ENCODE data around the gene CD52. TPM values are rescaled to one million over a fixed set of nuclear protein-coding genes. Genes with fewer than 3 reads are reported as not detected.

The CD52 gene
- polyA plus RNA-seq, 1 of the 3 experiments (the other 2 are of a cell fraction), result not detected

DNA sequence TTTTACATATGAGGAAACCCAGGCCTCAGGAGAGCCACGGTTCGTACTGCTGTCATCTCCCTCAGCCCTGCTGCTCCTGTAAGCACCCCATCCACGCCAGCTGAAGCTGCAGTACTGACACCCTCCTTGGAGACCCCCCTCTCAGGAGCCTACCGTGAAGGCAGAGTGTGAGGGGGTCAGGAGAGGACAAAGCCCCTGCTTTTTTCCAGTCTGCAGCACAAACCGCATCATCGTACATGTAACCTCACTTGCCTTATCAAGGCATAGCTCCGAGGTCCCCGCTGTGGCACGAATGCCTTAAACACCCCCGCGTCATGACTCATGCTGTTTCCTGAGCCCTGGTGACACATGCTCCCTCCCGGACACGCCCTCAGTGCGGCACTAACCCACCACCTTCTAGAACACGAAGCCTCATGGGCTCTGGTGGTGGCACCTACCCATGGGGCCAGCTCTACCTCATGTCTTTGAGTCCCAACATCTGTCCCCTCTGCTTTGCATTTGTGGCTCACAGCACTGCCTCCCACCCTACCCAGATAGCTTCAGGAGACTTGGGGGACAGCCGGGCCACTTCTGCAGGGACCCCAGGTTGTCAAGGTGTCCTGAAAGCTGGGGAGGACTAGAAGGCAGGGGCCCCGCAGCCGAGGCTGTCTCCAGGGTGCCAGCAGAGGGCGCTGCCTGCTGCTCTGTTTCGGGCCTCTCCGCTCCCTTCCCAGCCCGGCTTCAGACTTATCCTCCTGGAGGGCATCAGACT lies 33.0 kb upstream of the CD52 start (continued):
- TF ChIP-seq SIN3A (IDR thresholded peaks at IDR 0.05; ENCODE audit: borderline replicate concordance, low read depth, low read length) (no peak), MEF2A (IDR thresholded peaks at IDR 0.05; ENCODE audit: borderline replicate concordance, low read depth) (no peak), USF1 (IDR thresholded peaks at IDR 0.05; ENCODE audit: borderline replicate concordance, low read depth) (no peak), USF2 (IDR thresholded peaks at IDR 0.05; ENCODE audit: borderline replicate concordance, low read depth, low read length) (no peak), GABPA (IDR thresholded peaks at IDR 0.05; ENCODE audit: low read depth) (no peak), NFIC (IDR thresholded peaks at IDR 0.05; ENCODE audit: borderline replicate concordance) (no peak), FOXM1 (IDR thresholded peaks at IDR 0.05; ENCODE audit: low read depth) (no peak), RAD21 (IDR thresholded peaks at IDR 0.05; ENCODE audit: low read length) (peak; percentile 66), SMC3 (IDR thresholded peaks at IDR 0.05; ENCODE audit: low read depth, low read length) (peak; percentile 63), RXRA (IDR thresholded peaks at IDR 0.05; ENCODE audit: borderline replicate concordance, low read depth) (no peak)
- TF ChIP-seq, protein P1, sequence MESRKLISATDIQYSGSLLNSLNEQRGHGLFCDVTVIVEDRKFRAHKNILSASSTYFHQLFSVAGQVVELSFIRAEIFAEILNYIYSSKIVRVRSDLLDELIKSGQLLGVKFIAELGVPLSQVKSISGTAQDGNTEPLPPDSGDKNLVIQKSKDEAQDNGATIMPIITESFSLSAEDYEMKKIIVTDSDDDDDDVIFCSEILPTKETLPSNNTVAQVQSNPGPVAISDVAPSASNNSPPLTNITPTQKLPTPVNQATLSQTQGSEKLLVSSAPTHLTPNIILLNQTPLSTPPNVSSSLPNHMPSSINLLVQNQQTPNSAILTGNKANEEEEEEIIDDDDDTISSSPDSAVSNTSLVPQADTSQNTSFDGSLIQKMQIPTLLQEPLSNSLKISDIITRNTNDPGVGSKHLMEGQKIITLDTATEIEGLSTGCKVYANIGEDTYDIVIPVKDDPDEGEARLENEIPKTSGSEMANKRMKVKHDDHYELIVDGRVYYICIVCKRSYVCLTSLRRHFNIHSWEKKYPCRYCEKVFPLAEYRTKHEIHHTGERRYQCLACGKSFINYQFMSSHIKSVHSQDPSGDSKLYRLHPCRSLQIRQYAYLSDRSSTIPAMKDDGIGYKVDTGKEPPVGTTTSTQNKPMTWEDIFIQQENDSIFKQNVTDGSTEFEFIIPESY (IDR thresholded peaks at IDR 0.05; ENCODE audit: borderline replicate concordance, low read depth), result no peak

GRCh38 chr1:26285366-26286063 lies 32.2 kb upstream of the CD52 start:
- peak overlapping the region; percentile 13; the same call in 1 of the 2 replicates for H3K4me2 ChIP-seq
- H3K4me3 ChIP-seq (ENCODE audit: low read depth in 2 of 2, low read length in 1 of 2), result no peak overlapping the region; a peak in 1 of 4 replicates
- 100% methylated on average over 2 of the region's 19 CpGs for WGBS (ENCODE audit: low lambda C conversion rate)
- H3K9me3 ChIP-seq, result no peaks in the 10 kb centered on the region
- TF ChIP-seq RFX5 (IDR thresholded peaks at IDR 0.05; ENCODE audit: low read length), result no peak
- no peak for TF ChIP-seq TCF12 (IDR thresholded peaks at IDR 0.05)
- no peak for TF ChIP-seq GATA2 (CRISPR knock-in tag; IDR thresholded peaks at IDR 0.05)
- 0 out of 2 replicates have a peak, but pooled peaks have one; percentile 18 for TF ChIP-seq RAD21 (IDR thresholded peaks at IDR 0.05; ENCODE audit: low read length)
- peak; percentile 54 for TF ChIP-seq CTCF (IDR thresholded peaks at IDR 0.05)
- no peak for TF ChIP-seq POLR2AphosphoS5 (IDR thresholded peaks at IDR 0.05; ENCODE audit: low read depth, low read length)
- no peak for TF ChIP-seq ELF1 (IDR thresholded peaks at IDR 0.05)
- H3K9me2 ChIP-seq, result no peaks in the 10 kb centered on the region
- peaks cover 33% of the 10 kb centered on the region for H4K20me1 ChIP-seq (ENCODE audit: insufficient read depth)
- ChIA-PET POLR2A (interaction anchor here (0.5 kb wide), 1 partner anchor 78 kb away, joined by 5 read pairs; no protein-coding TSS in a partner anchor), CTCF (interaction anchor here (0.6 to 10.7 kb wide), 38 partner anchors 9 to 241 kb away, joined by 3 to 213 read pairs (median 5); partner anchors contain the start of genes CD52, CEP85, CNKSR1 and HMGN2)
- peak overlapping the region in 1 of 2 experiments; percentile 50; a peak in 2 of 4 replicates for H3K27ac ChIP-seq (ENCODE audit: low read depth in 2 of 2, low read length in 1 of 2)
- H2AFZ ChIP-seq (ENCODE audit: low read depth), result no peak overlapping the region
- peaks cover 9 to 11% of the 10 kb centered on the region in 2 experiments for H3K36me3 ChIP-seq (replicated peaks in 1 of 2; ENCODE audit: control insufficient read depth in 1 of 2, insufficient read depth in 2 of 2, low read length in 1 of 2)
- peaks cover 19% of the 10 kb centered on the region for H3F3A ChIP-seq (replicated peaks; ENCODE audit: insufficient read depth)
- peaks cover 33% of the 10 kb centered on the region in 2 experiments; a peak in 3 of 4 replicates for H3K4me1 ChIP-seq (ENCODE audit: control insufficient read depth in 1 of 2, insufficient read depth in 2 of 2, low read depth in 1 of 2, low read length in 1 of 2)
- H3K9ac ChIP-seq, result no peak overlapping the region
- H3K79me2 ChIP-seq (ENCODE audit: insufficient read depth), result peaks cover 40% of the 10 kb centered on the region
- H3K27me3 ChIP-seq (ENCODE audit: insufficient read depth), result no peaks in the 10 kb centered on the region
- DNase-seq, result peak; percentile 74
